ENCODE results near the gene GPSM3.
"Not testable (repeated sequence)": the region's sequence is repeated elsewhere in the genome, so short reads cannot be mapped to it uniquely, and the experiment has no call there.

GPSM3 gene, protein sequence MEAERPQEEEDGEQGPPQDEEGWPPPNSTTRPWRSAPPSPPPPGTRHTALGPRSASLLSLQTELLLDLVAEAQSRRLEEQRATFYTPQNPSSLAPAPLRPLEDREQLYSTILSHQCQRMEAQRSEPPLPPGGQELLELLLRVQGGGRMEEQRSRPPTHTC

DNA sequence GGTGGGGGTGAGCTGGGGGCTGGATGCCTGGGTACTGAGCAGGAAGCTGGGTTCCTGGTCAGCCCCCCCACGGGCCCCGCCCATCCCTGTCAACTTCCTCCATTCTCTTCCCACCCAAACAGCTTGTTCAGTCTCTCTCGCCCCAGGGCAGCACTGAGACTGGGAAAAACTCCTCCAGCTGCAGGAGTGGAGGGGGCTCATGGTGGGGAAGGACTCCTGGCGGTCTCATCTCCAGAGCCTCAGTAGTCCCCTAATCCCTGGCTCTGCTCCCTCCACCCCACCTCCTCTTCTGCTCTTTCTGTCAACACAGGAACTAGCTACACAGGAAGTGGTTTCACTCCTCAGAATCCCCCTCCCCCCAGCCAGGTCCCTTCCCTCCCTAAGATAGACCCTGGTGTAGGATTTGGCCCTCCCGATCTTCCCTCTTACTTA, at the start of gene GPSM3:
Gene GPSM3 (minus strand): TSS at position 36 of the 432 bp plus-strand sequence. CDS start 130 bp downstream, outside the sequence.
- peak; percentile 79 for DNase-seq

GRCh38 chr6:32240686-32241085, 48.2 kb upstream of the GPSM3 start:
- DNase-seq: no peak

GRCh38 chr6:32239462-32239861, 47.0 kb upstream of the GPSM3 start:
- no peak for DNase-seq

DNA sequence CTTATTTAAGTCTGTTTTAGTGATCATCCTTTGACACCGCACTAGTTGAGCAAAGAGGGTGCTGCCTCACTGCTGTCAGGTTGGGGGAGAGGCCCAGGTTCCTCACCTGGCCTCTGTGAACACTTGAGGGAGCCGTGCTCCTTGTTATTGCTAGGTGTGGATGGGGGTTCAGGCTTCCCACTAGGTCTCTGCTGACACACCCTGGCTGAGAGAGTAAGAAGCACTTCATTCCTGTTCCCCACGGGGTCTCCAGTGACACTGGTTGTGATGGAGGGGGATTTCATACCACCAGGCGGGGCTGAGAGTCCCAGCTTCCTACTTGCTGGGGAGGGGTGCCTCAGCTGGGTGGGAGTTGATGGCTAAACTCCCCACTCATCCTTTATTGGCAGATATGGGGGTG, 42.5 kb upstream of the GPSM3 start:
- DNase-seq: peak; percentile 24

- no peak for DNase-seq
Measured at GRCh38 chr6:32226434-32226833, 34.0 kb upstream of the GPSM3 start.

- no peak for DNase-seq
Measured at GRCh38 chr6:32224696-32225095, 32.3 kb upstream of the GPSM3 start.

GRCh38 chr6:32223258-32224235, 31.1 kb upstream of the GPSM3 start, which contains the start of gene NOTCH4:
Gene NOTCH4, minus strand, starts transcription at chr6:32224067. Its CDS starts 139 bp downstream, at chr6:32223928.
- no peak for DNase-seq

DNA sequence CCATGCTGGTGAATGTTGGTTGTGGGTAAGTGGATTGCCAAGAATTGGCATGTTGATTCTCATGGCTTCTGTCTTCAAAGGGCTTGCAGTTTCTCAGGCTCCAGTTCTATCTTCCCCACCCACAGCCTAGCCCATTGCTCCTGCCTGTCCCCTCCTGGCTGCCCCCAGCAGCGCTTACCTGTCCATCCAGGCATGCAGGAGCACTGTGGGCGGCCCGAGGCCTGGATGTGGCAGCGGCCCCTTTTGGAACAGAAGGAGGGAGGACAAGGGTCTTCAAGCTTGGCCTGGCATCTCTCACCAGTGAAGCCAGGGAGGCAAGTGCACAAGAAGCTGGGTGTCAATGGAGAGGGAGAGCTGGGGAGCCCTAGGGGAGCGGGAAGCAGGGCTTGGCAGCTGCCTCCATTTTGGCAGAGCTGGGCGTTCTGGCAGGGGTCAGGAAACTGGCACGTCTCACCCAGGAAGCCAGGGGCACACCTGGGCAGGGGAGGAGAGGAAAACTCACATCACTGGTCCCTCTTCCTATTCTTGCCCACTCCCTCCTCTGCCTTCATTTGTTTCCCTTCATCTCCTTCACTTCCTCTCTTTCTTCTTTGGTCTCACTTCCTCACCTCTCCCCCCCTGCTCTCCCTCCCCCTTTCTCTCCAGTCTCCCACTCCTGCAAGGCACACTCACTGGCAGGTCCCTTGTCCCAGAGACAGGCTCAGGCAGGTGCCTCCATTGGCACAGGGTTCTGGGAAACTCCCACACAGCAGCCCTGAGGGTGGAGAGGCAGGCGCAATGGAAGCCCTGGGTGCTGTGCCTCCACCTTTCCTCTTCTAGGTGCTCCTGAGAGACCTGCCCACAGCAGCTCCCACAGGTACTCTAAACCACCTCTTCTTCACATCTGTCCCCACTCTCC, 30.1 kb upstream of the GPSM3 start:
- DNase-seq: no peak

GRCh38 chr6:32220021-32220420, 27.6 kb upstream of the GPSM3 start:
- DNase-seq: no peak

- DNase-seq: no peak
Measured at GRCh38 chr6:32218167-32218566, 25.7 kb upstream of the GPSM3 start.

- DNase-seq: no peak
Measured at GRCh38 chr6:32216998-32217397, 24.6 kb upstream of the GPSM3 start.

DNA sequence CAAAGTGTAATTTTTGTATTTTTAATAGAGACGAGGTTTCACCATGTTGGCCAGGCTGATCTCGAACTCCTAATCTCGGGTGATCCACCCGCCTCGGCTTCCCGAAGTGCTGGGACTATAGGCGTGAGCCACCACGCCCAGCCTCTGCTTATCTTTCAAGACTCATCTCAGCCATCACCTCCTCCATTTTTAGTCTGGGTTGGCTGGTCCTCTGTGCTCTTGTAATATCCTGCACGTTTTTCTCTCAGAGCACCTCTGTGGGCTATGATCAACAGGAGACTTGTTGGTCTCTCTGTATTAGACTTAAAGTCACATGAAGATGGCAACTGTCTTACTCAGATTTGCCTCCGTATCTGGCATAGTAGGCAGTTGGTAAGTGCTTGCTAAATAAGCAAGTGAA, 23.8 kb upstream of the GPSM3 start:
- DNase-seq: no peak

DNA sequence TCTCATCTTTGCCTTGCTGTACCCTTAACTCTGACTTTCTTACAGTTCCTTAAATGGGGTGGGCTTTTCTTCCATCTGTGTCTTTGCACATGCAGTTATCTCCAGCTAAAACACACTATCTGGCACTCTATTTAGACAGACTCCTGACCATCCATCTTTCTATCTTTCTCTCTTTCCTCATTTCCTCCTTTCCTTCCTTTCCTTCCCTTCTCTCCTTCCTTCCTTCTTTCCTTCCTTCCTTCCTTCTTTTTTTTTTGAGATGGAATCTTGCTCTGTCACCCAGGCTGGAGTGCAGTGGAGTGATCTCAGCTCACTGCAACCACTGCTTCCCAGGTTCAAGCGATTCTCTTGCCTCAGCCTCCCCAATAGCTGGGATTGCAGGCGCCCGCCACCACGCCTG, 23.2 kb upstream of the GPSM3 start:
- no peak for DNase-seq

GRCh38 chr6:32214126-32214525, 21.7 kb upstream of the GPSM3 start:
- DNase-seq: no peak

DNA sequence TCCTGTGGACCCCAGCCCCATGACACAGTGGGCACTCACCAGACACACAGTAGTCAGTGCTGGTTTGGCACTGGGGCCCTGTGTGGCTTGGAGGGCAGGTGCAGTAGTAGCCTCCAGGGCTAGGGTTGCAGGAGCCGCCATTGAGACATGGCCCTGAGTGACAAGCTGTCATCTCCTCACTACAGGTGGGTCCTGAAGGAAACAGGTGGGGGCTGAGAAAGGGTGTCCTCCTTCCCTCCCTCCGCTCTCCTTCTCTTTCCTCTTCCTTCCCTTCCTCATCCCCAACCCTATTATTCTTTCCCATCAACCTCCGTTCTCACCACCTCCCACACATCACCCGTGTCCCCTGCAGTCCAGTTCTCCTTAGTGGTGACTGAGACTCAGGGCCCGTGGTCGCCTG, 21.2 kb upstream of the GPSM3 start:
- DNase-seq: no peak

GRCh38 chr6:32212076-32212760, 19.8 kb upstream of the GPSM3 start:
- DNase-seq: no peak

DNA sequence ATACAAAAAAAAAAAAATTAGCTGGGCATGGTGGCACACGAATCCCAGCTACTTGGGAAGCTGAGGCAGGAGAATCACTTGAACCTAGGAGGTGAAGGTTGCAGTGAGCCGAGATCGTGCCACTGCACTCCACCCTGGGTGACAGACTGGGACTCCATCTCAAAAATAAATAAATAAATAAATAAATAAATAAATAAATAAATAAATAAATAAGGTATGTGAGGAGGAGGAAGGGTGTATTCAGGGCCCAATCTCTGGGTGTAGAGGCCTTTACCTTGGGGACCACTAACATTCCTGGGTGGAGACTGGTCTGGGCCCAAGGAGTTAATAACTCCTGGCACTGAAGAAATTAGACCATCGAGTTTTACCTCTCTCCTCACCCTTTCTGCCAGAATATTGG, 19.0 kb upstream of the GPSM3 start:
- DNase-seq: not testable (repeated sequence)

DNA sequence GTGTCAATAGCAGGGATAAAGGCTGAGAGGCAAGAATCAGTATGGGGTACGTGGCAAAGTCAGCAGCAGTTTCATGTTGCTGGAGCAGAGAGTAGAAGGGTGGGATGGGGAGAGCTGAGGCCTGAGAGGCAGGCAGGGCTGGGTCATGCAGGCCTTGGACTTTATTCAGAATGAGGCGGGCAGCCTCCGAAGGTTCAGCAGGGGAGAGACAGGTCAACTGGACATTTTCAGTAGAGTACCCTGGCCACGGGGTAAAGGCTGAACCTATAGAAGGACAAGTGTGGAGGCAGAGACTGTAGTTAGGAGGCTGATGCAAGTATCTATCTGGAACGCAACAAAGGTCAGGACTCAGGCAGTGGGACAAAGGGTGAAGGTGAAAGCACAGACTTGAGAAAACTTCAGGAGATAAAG, 17.8 kb upstream of the GPSM3 start:
- DNase-seq: no peak

DNA sequence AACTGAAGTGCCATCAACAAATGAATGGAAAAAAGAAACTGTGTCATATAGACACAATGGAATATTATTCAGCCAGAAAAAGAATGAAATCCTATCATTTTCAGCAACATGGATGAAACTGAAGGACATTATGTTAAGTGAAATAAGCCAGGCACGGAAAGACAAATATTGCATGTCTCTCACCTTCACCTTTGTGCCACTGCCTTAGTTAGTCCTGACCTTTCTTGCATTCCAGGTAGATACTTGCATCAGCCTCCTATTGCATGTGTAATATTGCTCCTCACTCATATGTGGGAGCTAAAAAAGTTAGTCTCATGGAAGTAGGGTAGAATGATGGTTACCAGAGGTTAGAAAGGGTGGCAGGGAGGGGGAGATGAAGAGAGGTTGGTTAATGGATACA, 16.6 kb upstream of the GPSM3 start:
- DNase-seq: no peak

GRCh38 chr6:32204268-32204715, 11.8 kb upstream of the GPSM3 start:
- no peak for DNase-seq

DNA sequence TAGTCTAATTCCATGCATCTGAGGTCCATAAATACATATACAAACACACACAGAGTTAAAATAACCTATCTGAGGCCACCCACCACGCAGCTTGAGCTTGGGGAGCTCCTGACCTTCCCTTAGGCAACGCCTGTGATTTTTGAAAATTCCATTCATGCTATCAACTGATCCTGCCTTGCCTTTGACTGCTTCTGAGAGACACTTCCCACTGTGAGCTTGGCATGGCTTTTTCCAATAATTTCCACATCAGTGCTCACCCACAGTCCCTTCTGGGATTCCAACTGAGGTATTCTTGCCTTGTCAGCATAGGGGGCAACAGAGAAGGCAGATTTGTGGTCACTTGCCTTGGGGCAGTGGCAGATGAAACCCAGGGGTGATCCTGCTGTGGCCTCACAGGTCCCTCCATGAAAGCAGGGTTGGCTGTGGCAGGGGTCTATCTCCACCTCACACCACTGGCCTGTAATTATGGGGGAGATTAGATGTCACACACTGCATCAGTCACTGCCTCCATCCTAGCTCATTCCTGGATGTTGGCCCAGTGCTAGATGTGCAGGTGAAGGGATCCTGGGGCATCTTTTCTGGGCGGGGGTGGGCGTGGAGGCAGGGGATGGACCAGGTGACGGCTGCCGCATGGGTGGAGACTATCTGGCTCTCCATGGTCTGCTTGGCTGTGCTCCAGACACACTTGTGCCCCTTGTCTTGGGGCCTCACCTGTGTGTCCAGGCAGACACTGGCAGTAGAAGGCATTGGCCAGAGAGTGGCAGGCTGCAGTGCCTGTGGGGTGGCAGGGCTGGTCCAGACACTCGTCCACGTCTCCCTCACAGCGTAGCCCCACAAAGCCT, 11.2 kb upstream of the GPSM3 start:
- DNase-seq: no peak

All from GDM1 (cell line).